GM23338 (cell line): ENCODE results near the gene BTBD3. TPM values are rescaled to one million over a fixed set of nuclear protein-coding genes. Genes with fewer than 3 reads are reported as not detected.
A peak's percentile ranks its signal among the peaks of the same experiment; 100 is the strongest.

ENCODE experiments used
- ATAC-seq: fragments of 200-7000 bp; cut with Tn5 transposase; 3 replicates; pipeline ENCODE4 v1.9.1; 2020
- DNase-seq: peaks from one replicate; pipeline ENCODE4 v3.0.0-alpha.2; 2015; ENCODE audit warnings: low spot score
- H2AFZ ChIP-seq: fragments of 200-600 bp; sonication (generic); 2 replicates; pipeline ENCODE4 v1.8.0; 2016; ENCODE audit warnings: antibody characterized with exemption, mild to moderate bottlenecking, moderate library complexity
- H3F3A ChIP-seq: fragments of 200-600 bp; sonication (generic); replicated peaks from 2 replicates; pipeline ENCODE4 v1.8.0; 2017; ENCODE audit warnings: antibody characterized with exemption, mixed run types, low read depth
- H3K27ac ChIP-seq: fragments of 200-600 bp; sonication (generic); 2 replicates; pipeline ENCODE4 v1.6.1; 2016; ENCODE audit warnings: low read depth
- H3K27me3 ChIP-seq: fragments of 200-600 bp; sonication (generic); 2 replicates; pipeline ENCODE4 v1.8.0; 2016; ENCODE audit warnings: mild to moderate bottlenecking, mixed run types, moderate library complexity; ENCODE audit not compliant: insufficient read depth
- H3K36me3 ChIP-seq: fragments of 200-600 bp; sonication (generic); 2 replicates; pipeline ENCODE4 v1.8.0; 2016; ENCODE audit warnings: mild to moderate bottlenecking; ENCODE audit not compliant: insufficient read depth
- H3K4me1 ChIP-seq: fragments of 200-600 bp; sonication (generic); 2 replicates; pipeline ENCODE4 v1.8.0; 2016; ENCODE audit warnings: mild to moderate bottlenecking, moderate library complexity; ENCODE audit not compliant: insufficient read depth
- H3K4me2 ChIP-seq: fragments of 200-600 bp; sonication (generic); 2 replicates; pipeline ENCODE4 v1.7.1; 2017; ENCODE audit warnings: mixed run types
- H3K4me3 ChIP-seq: fragments of 200-600 bp; sonication (generic); 2 replicates; pipeline ENCODE4 v1.6.1; 2016; ENCODE audit warnings: mixed run types
- H3K79me2 ChIP-seq: fragments of 200-600 bp; sonication (generic); replicated peaks from 2 replicates; pipeline ENCODE4 v1.8.0; 2017; ENCODE audit warnings: mild to moderate bottlenecking; ENCODE audit not compliant: insufficient read depth
- H3K9me2 ChIP-seq: fragments of 200-600 bp; sonication (generic); 2 replicates; pipeline ENCODE4 v1.8.0; 2017; ENCODE audit not compliant: insufficient read depth
- H4K20me1 ChIP-seq: fragments of 200-600 bp; sonication (generic); replicated peaks from 2 replicates; pipeline ENCODE4 v1.8.0; 2017; ENCODE audit warnings: mild to moderate bottlenecking; ENCODE audit not compliant: insufficient read depth
- H3K27ac Mint-ChIP-seq: 2 replicates; pipeline ENCODE4 v1.8.0; 2020; ENCODE audit warnings: inconsistent platforms, mild to moderate bottlenecking, moderate library complexity, mixed read lengths
- H3K27me3 Mint-ChIP-seq: 3 replicates; pipeline ENCODE4 v1.8.0; 2022; ENCODE audit warnings: low read depth, mild to moderate bottlenecking, moderate library complexity, mixed read lengths, inconsistent platforms; ENCODE audit not compliant: insufficient read depth, poor library complexity
- H3K36me3 Mint-ChIP-seq: 3 replicates; pipeline ENCODE4 v1.8.0; 2021; ENCODE audit warnings: low read depth, mild to moderate bottlenecking, inconsistent platforms, moderate library complexity, mixed read lengths
- H3K4me1 Mint-ChIP-seq: 3 replicates; pipeline ENCODE4 v1.8.0; 2020; ENCODE audit warnings: mild to moderate bottlenecking, inconsistent platforms, mixed read lengths
- H3K4me3 Mint-ChIP-seq: 3 replicates; pipeline ENCODE4 v1.8.0; 2021; ENCODE audit warnings: moderate library complexity, mild to moderate bottlenecking, inconsistent platforms, mixed read lengths
- H3K9me3 Mint-ChIP-seq: 3 replicates; pipeline ENCODE4 v1.8.0; 2020; ENCODE audit warnings: moderate library complexity, mild to moderate bottlenecking, inconsistent platforms, mixed read lengths
- CREB1 ChIP-seq: fragments of 250-450 bp; sonication (Bioruptor Pico); IDR thresholded peaks from 2 replicates; pipeline ENCODE4 v1.5.0; 2020; ENCODE audit warnings: low read depth, mild to moderate bottlenecking, moderate library complexity
- CTCF ChIP-seq, 2 experiments: fragments of 200-600 bp in 1 of 2; sonication (generic) in 1 of 2; conservative IDR thresholded peaks; 2 replicates each; pipeline versions ENCODE4 v1.5.1 to v1.6.1; 2016 to 2017; ENCODE audit warnings: antibody characterized with exemption in 2 of 2, low read depth in 2 of 2, mild to moderate bottlenecking in 2 of 2, moderate library complexity in 1 of 2
- ETS1 ChIP-seq: IDR thresholded peaks from 2 replicates; pipeline ENCODE4 v1.6.1; 2016; ENCODE audit warnings: antibody characterized with exemption
- EZH2phosphoT487 ChIP-seq: fragments of 200-600 bp; sonication (generic); IDR thresholded peaks from one replicate; pipeline ENCODE4 v1.8.1; 2018; ENCODE audit warnings: antibody characterized with exemption; ENCODE audit not compliant: unreplicated experiment
- JUNB ChIP-seq: IDR thresholded peaks from one replicate; pipeline ENCODE4 v1.6.1; 2016; ENCODE audit warnings: antibody characterized with exemption; ENCODE audit not compliant: unreplicated experiment
- NANOG ChIP-seq: IDR thresholded peaks from 2 replicates; pipeline ENCODE4 v1.6.1; 2016; ENCODE audit warnings: antibody characterized with exemption, borderline replicate concordance
- POLR2AphosphoS5 ChIP-seq: IDR thresholded peaks from 2 replicates; pipeline ENCODE4 v1.6.1; 2016; ENCODE audit warnings: antibody characterized with exemption, low read depth
- REST ChIP-seq: IDR thresholded peaks from one replicate; pipeline ENCODE4 v1.6.1; 2018; ENCODE audit warnings: antibody characterized with exemption; ENCODE audit not compliant: unreplicated experiment
- STAT1 ChIP-seq: IDR thresholded peaks from one replicate; pipeline ENCODE4 v1.6.1; 2016; ENCODE audit warnings: antibody characterized with exemption; ENCODE audit not compliant: unreplicated experiment
- ZNF114 ChIP-seq: fragments of 250-450 bp; sonication (Bioruptor Pico); IDR thresholded peaks from 2 replicates; pipeline ENCODE4 v1.5.0; 2020; ENCODE audit warnings: mild to moderate bottlenecking, moderate library complexity
- polyA plus RNA-seq: library from polyadenylated mRNA; unstranded; fragments of >200 nt; fragmentation: Nextera tagmentation; extraction: Ambion mirVana; gene quantifications from 2 replicates; pipeline ENCODE4 v1.2.1, GENCODE V29; 2016
- total RNA-seq: library from RNA; depleted of rRNA; stranded (reverse); fragments of >200 nt; shearing (Covaris generic); gene quantifications from 2 replicates; pipeline ENCODE4 v1.2.3, GENCODE V29; 2014

The BTBD3 gene
- total and polyA plus RNA-seq, 2 experiments from 2014 or later: 11.8 to 45.1 TPM

- no peak for TF ChIP-seq POLR2AphosphoS5
- no peak for TF ChIP-seq NANOG
- TF ChIP-seq ZNF114 (CRISPR knock-in tag): no peak
- Mint-ChIP-seq H3K4me1 (peaks cover 28% of the 10 kb centered on the region), H3K4me3 (no peak overlapping the region), H3K27me3 (peaks cover 4% of the 10 kb centered on the region), H3K27ac (no peak overlapping the region), H3K9me3 (no peaks in the 10 kb centered on the region), H3K36me3 (peaks cover 6% of the 10 kb centered on the region; the same call in 2 of the 3 replicates)
- ATAC-seq (no peak), DNase-seq (no peak)
- no peak overlapping the region for H2AFZ ChIP-seq
- no peaks in the 10 kb centered on the region; the same call in 1 of the 2 replicates for H3K36me3 ChIP-seq
- H3K9me2 ChIP-seq: no peaks in the 10 kb centered on the region
- no peaks in the 10 kb centered on the region for H3F3A ChIP-seq
- no peaks in the 10 kb centered on the region; the same call in 1 of the 2 replicates for H3K4me1 ChIP-seq
- no peak overlapping the region for H3K4me2 ChIP-seq
- H3K79me2 ChIP-seq: peaks cover 100% of the 10 kb centered on the region
- no peak overlapping the region for H3K27ac ChIP-seq
- H3K27me3 ChIP-seq: no peaks in the 10 kb centered on the region
- H3K4me3 ChIP-seq: no peak overlapping the region
- peaks cover 21% of the 10 kb centered on the region; the same call in 1 of the 2 replicates for H4K20me1 ChIP-seq
Measured at GRCh38 chr20:11902285-11902697, 15.4 kb upstream of the BTBD3 start.

GRCh38 chr20:11905460-11906179 is 12.1 kb upstream of the BTBD3 start:
- no peak overlapping the region for H3K4me3 Mint-ChIP-seq
- no peak for DNase-seq
- H3K36me3 ChIP-seq: no peaks in the 10 kb centered on the region; the same call in 1 of the 2 replicates
- H3K27ac Mint-ChIP-seq: peak overlapping the region; percentile 84
- peaks cover 4% of the 10 kb centered on the region for H3K27me3 Mint-ChIP-seq
- peaks cover 6% of the 10 kb centered on the region; the same call in 2 of the 3 replicates for H3K36me3 Mint-ChIP-seq
- no peaks in the 10 kb centered on the region for H3K9me3 Mint-ChIP-seq
- no peaks in the 10 kb centered on the region for H3K27me3 ChIP-seq
- peaks cover 100% of the 10 kb centered on the region for H3K79me2 ChIP-seq
- 0 out of 2 replicates have a peak, but pooled peaks cover 9% of the 10 kb centered on the region for H4K20me1 ChIP-seq
- H3K4me2 ChIP-seq: no peak overlapping the region
- peaks cover 32% of the 10 kb centered on the region for H3K4me1 Mint-ChIP-seq
- ATAC-seq: no peak; the same call in 2 of the 3 replicates
- no peaks in the 10 kb centered on the region; the same call in 1 of the 2 replicates for H3K4me1 ChIP-seq
- H3K9me2 ChIP-seq: no peaks in the 10 kb centered on the region
- H3K27ac ChIP-seq: no peak overlapping the region
- no peak overlapping the region for H3K4me3 ChIP-seq
- no peak overlapping the region for H2AFZ ChIP-seq
- no peaks in the 10 kb centered on the region for H3F3A ChIP-seq
- no peak for TF ChIP-seq ZNF114 (CRISPR knock-in tag)
- no peak for TF ChIP-seq ETS1
- no peak for TF ChIP-seq POLR2AphosphoS5
- no peak for TF ChIP-seq REST
- no peak for TF ChIP-seq CREB1 (CRISPR knock-in tag)
- TF ChIP-seq STAT1: no peak
- TF ChIP-seq EZH2phosphoT487: no peak
- TF ChIP-seq JUNB: no peak
- TF ChIP-seq CTCF (conservative IDR thresholded peaks at IDR 0.05; ENCODE audit: low read depth in 2 of 2): no peak
